ENCODE data around the gene IRF4.

Gene IRF4

DNA sequence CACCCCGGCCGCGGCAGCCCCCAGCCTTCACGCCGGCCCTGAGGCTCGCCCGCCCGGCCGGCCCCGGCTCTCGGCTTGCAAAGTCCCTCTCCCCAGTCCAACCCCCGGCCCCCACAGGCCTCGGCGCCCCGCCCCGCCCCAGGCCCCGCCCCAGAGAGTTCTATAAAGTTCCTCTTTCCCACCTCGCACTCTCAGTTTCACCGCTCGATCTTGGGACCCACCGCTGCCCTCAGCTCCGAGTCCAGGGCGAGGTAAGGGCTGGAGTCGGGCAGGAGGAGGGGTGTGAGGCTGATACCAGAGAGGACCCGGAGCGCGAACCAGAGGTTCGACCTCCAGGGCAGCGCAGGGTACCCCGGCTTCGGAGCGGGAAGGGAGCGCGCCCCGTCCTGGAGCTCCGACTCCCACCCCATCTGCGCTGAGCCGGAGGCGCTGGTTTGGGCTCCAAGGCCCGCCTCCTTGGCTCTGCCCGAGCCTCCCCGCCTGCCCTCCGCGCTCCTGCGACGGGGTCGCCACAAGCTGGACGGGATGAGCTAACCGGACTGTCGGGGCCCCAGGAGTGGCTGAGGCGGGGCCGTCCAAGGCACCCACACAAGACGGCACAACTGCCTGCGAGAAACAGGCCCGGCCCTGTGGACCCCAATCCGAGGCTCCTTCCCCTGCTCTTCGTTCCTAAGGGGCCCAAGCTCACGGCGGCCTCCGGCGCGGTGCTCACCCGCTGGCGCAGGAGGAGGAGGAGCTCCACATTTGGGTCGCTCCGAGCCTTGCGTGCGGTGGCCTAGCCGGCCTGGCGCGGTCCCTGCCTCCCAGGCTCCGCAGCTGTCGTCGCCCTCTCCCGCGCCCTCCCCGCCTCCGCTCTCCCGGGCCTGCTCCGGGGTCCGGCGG lies at the start of gene IRF4:
Gene IRF4, plus strand, starts transcription at position 194 of the 882 bp plus-strand sequence. CDS start 1,401 bp downstream, outside the sequence.
- DNase-seq (ENCODE audit: low read depth in 2 of 2): peak; percentile 50 to 59

DNA sequence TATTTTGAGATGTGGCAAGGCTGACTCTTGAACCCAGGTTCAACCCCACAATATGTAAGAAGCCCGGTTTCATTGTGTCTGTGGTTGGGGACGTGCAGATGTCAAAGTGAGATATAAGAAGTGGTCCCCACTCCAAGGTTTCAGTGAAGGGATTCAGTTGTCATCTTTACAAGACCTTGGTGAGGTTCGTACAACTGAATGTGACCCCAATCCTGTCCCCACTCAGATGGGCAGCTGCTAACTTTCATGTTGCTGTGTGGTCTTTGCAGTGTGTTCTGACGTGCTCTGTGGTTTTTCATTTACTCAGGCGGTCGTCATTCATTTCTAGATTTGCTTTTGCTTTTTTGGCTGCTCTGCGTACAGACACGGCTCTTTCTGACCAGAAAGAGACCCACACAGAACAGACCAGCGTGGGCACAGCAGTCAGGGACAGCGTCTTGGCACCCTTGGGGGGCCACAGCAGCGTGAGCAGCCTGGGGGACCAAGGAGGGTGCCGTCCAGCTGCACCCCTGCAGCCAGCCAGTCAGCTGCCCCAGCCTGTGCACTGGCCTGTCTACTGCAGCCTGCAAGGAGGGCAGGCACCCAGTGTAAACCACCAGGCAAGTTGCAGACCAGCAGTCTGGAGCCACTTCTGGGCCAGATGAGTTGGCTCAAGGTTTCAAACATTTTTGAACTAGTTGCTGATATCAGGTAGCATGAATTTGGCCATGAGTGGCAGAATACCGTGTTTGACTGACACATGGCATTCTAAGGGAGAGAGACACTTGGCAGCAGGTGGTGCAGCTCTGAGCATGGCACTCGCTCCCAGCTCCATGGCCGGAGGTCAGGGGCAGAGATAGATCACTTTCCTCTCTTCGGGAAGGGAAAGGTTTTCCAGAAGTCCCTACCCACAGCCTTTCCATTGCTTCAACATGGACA lies 49.4 kb upstream of the IRF4 start:
- DNase-seq (ENCODE audit: low read depth in 2 of 2): no peak

DNA sequence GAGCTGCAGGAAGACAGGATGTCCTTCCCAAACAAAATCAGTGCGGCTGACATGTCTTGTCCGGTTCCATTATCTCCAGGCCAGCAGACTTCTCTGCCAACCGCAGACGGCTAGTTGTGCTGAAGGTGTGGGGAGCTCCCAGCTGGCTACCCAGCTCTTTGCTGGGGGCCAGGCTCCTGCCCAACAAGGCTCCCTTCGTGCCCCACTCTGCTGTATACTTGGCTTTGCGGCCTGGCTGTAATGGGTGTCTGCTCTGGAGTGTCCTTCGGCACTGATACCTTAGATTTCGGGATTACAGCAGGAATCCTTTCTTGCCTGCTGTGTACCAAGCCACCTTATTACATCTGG lies 48.7 kb upstream of the IRF4 start:
- no peak for DNase-seq (ENCODE audit: low read depth in 2 of 2)

DNA sequence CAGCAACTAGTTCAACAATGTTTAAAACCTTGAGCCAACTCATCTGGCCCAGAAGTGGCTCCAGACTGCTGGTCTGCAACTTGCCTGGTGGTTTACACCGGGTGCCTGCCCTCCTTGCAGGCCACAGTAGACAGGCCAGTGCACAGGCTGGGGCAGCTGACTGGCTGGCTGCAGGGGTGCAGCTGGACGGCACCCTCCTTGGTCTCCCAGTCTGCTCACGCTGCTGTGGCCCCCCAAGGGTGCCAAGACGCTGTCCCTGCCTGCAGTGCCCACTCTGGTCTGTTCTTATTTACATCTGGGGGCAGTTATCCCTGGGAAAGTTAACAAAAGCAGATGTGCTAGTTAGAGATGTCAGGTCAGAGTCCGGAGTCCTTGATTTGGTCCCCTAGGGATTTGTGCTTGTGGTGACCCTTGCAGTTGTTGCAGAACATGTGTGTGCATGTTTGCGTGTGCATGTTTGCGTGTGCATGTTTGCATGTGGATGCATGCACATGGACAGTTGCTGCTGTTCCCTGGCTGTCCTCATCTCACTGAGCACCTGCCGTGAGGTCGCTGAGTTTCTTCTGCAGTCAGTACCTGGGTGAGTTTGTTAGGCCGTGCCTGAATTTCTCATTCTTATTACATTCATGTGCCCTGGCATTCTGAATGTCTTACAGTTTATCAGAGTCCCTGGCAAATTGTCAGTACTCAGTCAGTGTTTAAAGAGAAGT lies 48.2 kb upstream of the IRF4 start:
- no peak for DNase-seq (ENCODE audit: low read depth in 2 of 2)

DNA sequence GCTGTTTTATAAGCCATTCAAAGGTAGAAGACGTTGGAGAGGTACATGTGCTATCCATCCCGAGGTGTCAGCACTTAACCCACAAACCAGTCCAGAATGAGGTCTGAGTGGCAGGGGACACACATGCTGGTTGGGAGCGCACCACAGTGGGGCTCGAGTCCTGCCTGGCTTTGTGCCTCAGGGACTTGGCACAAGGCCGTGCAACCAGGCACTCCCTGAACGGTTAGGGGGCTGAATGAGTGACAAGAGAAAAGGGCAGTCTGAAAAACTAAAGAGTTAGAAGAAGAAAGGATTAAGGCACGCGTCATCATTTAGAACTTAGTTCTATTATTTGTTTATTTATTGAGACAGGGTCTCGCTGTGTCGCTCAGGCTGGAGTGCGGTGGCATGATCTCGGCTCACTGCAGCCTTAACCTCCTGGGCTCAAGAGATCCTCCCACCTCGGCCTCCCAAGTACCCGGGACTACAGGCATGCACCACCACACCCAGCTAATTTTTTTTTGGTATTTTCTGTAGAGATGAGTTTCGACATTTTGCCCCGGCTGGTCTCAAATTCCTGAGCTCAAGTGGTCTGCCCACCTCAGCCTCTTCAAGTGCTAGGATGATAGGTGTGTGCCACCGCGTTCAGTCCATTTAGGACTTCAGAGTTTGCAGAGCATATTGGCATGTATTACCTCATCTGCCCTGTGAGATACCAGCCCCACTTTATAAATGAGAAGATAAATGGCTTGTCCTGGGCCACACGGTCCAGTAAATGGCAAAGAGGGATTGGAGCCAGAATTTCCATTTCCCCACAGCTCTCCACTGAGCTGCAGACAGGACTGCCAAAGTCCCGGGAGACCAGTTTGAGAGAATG lies 47.4 kb upstream of the IRF4 start:
- DNase-seq (ENCODE audit: low read depth in 2 of 2): no peak

DNA sequence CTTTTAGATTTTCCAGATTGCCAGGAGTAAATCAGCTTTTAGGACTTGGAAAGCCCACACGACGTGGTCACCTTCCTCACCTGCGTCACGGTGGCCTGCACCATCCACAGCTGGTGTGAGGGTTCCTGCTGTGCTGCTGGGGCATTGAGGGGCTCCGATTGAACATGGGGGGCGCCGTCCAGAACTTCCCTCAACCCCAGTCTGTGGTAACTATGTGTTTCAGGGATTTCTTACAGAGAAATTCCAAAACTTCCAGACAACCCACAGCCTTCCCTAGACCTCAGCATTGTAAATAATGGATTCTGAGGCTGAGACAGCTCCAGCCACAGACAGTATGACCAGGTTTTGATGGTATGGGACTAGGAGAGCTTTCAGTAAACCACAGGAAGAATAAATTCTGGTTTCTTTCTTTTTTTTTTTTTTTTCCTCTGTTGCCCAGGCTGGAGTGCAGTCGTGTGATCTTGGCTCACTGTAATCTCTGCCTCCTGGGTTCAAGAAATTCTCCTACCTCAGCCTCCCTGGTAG lies 46.7 kb upstream of the IRF4 start:
- no peak for DNase-seq (ENCODE audit: low read depth in 2 of 2)

DNA sequence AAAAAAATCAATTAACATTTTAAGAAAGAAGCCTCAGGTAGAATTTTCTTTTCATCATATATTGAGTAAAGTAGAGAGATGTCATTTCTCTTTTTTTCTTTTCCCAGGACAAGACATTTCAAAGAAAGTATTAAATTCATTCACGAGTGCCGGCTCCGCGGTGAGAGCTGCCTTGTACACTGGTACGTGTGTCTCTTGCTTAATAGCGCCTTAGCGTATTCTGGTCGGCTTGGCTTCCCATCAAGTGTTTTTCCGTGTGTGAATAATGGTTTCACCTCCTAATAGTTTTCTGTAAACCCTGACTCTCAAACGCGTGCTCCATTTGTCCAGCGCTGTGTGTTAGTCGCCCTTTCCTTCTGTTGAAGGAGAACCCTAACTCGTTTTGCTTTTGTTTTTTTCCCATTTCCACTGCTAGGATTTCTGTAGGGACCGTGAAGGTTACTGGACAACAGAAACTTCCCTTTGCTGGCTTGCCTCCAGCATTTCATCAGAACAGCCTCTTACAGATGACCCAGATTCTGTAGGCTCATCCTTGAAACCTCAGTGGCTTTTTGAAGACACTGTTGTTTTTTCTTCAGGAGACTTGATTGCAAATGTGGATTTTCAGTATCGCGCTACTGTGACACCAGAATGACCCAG lies 45.7 kb upstream of the IRF4 start:
- DNase-seq (ENCODE audit: low read depth in 2 of 2): no peak

DNA sequence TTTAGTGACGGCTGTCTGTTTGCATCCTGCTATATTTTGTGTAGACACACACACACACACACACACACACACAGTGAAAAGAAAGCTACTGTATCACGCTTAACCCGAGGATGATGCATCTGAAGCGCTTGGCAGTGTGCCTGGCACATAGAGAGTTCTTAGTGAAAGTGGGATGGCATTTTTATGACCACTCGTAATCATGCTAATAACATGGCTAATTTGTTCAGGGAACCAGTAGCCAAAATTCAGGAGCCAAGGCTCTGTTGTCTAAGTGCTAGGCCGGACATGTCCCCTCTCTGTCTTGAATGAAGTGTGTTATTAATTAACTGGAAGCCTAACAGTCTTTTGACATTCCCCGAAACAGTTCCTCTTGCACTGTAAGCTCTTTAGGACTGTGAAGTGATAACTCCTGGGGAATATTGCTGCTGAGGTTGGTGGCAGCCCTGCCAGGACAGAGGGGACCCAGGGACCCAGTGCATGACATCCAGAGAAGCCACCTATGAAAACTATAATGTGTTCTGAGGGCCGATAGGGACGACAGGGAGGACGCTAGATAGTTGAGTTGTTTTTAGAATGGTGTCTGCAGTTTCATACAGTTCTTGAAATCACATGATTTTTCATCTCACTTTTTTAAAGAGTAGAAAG lies 45.0 kb upstream of the IRF4 start:
- DNase-seq (ENCODE audit: low read depth in 2 of 2): no peak

DNA sequence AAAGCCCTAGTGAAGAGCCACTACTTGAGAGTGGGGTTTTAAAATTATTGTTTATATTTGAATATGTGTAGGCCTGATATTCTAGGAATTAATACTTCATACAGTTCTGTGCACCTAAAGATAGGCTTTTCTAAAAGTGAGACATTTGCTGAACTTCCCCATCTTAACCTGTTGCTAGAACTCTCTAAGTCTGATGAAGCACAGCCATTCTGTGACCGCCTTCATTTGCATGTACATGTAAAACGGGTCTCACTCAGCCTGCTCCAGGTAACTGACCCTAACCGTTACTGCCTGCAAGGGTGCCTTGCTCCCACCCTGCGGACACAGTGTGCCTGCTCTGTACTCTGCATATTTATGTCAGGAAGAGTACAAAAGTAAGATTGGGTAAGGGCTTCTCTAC lies 44.3 kb upstream of the IRF4 start:
- DNase-seq (ENCODE audit: low read depth in 2 of 2): no peak

DNA sequence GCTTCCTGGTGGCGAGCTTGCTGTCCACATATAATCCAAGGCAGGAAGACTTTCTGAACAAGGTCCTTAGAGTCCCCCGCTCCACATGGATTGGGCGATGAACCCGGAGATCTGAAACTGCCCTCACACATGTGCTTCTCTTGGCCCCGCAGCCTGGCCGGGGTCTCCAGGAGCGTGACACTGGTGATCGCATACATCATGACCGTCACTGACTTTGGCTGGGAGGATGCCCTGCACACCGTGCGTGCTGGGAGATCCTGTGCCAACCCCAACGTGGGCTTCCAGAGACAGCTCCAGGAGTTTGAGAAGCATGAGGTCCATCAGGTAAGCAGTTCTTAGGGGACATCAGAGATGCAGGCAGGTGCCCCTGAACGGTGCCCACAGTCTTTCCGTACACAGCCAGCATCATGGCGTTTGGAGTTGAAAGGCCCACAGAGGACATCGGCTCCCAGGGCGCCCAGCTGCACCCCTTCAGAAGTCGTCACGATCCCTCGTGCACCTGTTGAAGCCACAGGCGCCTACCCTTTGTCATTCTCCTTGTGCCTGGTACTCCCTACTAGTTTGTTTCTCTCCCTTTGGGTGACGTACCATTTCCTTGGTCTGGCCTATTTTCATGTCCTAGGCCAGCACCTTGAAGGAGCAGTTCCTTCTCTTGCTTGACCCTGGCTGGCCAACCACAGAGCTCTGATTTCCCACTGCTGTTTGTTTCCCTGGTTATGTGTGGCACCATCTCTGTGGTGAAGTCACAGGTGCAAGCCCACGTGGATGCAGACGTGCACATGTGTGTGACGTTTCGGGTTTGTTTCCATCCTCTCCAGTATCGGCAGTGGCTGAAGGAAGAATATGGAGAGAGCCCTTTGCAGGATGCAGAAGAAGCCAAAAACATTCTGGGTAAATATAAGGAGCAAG lies 43.3 kb upstream of the IRF4 start:
- no peak for DNase-seq (ENCODE audit: low read depth in 2 of 2)

DNA sequence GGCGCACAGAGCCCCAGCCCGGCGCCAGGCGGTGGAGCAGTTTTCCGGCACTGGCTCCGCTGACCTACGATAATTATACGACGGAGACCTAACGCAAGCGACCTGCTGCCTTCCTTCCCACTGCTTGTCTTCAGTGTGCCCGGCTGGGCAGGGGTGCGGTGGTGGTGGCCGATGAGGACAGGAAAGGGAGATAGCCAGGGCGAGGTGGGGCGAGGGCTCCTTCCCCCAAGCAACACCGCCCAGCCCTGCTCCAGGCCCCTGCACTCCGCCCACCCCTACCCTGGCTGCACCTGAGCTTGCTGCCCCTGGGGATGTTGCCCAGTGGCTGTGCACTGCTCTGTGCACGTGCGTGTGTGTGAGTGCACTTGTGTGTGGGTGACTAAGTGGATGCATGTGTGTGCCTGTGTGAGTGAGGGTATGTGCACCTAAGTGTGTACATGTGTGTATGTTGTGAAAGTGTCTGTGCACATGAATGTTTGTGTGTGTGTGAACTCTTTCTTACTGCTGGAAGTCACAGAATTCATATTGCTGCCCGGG lies 42.6 kb upstream of the IRF4 start:
- no peak for DNase-seq (ENCODE audit: low read depth in 2 of 2)

DNA sequence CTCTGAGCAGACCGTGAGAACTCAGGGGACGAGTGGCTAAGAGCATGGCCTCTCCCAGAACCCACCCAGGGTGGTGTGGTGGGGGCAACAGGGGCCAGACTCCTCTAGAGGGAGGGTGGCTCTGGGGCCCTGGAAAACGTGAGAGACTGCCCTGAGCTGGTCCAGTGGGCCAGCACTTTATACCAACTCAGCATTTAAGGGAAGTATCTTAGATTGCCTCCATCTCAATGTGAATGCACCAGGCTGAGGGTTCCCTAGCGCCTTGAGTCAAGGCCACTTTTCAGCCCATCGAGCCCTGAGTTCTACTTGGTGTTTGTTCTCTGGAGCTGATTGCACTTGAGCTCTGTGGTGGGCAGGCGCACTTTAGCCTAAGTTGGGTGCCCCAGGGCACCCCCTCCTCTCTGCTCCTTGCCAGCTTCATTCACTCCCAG lies 42.0 kb upstream of the IRF4 start:
- no peak for DNase-seq (ENCODE audit: low read depth in 2 of 2)

DNA sequence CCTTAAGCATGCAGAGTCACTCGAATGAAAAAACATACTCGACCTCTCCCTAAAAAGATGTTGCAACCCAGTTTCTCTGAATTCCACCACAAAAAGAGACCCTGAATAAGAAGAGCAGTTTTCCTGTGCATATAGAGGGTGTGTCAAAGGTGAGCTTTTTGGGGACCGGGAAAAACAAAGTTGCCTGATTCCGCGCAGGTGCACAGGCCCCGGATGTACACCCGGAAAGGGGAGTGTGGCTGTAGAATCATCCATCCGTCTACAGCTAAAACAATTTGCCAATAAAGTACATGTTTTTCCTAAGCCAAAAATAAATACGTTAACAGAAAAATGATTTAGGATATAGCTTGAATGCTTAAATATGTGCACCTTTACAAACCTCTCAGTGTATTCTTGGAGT lies 41.2 kb upstream of the IRF4 start:
- no peak for DNase-seq (ENCODE audit: low read depth in 2 of 2)

DNA sequence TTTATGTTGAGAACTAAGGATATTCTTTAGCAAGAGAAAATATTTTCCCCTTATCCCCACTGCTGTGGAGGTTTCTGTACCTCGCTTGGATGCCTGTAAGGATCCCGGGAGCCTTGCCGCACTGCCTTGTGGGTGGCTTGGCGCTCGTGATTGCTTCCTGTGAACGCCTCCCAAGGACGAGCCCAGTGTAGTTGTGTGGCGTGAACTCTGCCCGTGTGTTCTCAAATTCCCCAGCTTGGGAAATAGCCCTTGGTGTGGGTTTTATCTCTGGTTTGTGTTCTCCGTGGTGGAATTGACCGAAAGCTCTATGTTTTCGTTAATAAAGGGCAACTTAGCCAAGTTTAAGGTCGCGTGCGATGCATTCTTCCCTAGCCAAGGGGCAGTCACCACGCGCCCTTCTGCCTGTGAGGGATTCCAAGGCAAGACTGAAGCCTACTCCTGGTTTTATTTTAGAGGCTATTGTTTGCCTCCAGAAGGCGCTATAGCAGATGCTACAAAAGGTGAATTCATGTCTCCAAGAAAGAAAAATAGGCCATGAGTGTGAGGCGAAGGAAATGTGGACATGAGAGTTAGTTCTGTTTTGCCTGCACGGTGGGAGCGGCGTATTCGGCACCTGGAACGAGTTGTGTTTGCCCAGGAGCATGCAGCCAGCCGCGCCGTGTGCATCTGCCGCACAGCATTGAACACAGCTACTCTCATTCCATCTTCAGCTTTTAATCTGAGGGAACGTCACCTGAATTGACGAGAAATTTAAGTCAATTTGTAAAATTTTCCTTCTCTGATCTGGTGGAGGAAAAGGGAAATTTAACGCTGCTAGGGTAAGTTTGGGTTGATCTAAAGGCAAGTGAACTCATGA lies 40.3 kb upstream of the IRF4 start:
- no peak for DNase-seq (ENCODE audit: low read depth in 2 of 2)

DNA sequence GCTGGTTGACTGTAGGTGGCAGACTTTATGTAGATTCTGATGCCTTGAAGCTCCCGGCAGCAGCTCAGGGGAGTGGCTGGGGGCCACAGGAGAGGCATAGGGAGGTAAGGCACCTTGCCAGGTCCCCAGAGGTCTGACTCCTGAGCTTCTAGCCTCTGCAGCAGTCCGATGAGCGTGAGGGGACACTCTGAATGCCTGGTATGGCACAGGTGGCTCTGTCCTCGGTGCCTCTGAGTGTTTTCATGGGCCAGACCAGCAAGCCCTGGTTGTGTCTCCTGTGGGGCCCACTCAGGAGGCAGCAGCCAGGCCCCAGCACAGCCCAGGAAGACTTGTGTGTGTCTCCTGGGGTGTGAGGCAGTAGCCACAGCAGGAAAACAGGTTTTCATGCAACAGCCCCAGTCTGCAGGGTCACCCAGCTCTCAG lies 39.7 kb upstream of the IRF4 start:
- DNase-seq (ENCODE audit: low read depth in 2 of 2): no peak

DNA sequence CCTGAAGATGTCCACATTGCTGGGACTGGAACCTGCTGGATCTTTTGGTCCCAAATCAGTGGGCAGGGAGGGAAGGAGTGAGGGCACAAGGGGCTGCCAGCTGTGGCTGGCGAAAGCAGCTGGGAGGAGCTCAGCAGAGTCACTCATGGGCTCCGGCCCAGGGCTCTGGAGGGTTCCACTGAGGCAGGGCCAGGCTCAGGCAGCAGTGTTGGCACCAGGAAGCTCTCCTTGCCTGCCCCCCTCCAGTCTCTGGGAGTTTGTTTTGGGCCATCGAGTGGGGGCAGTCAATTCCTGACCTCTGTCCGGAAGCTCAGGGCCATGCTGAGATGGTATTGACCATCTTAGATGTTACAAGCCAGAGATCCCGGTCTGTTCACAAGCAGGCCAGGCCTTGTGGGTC lies 39.1 kb upstream of the IRF4 start:
- DNase-seq (ENCODE audit: low read depth in 2 of 2): no peak

DNA sequence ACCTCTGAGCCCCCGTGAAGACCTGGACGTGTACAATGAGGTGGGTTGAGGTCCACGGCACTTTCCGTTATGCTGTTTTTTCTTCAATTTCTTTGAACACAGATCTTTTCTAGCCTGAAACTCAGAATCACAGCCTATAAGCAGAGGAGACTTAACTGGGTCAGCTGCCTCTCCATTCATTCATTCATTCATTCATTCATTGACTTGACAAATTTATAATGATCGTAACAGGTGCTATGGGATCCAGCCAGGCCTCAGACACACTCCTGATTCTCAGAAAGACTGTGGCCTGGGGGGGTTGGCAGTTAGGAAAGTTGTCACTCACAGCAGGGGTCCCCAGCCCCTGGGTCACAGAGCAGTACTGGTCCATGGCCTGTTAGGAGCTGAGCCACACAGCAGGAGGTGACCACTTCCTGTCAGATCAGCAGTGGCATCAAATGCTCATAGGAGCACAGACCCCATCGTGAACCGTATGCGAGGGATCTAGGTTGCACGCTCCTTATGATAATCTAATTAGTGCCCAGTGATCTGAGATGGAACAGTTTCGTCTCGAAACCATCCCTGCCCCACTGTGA lies 38.6 kb upstream of the IRF4 start:
- DNase-seq (ENCODE audit: low read depth in 2 of 2): no peak

Measured in stimulated activated CD8-positive, alpha-beta memory T cell treated with anti-CD3 and anti-CD28 coated beads, Interleukin-15, amount 100 ng/mL, for 4 hours (primary cell).